Right lobe of liver (tissue), 6 donors: Measurements from ENCODE around the gene PLCL1. TPM values are rescaled to one million over a fixed set of nuclear protein-coding genes. Genes with fewer than 3 reads are reported as not detected.

Experiments
- ATAC-seq, 4 donors: fragments of 200-7000 bp; cut with Tn5 transposase; one replicate each; pipeline ENCODE4 v1.9.1; 2020; ENCODE audit warnings: mild to moderate bottlenecking in 4 of 4, moderate library complexity in 4 of 4
- DNase-seq, 3 donors: peaks; one replicate each; pipeline ENCODE4 v3.0.0-alpha.2; 2020
- H3K27ac ChIP-seq, 3 donors: fragments of 200-600 bp; one replicate each; pipeline ENCODE4 v1.8.0; 2022
- H3K27me3 ChIP-seq, 2 donors: fragments of 200-600 bp; one replicate each; pipeline ENCODE4 v1.8.0; 2022
- H3K36me3 ChIP-seq, 4 donors: fragments of 200-600 bp; sonication (generic) in 1 of 4; one replicate each; pipeline versions ENCODE4 v1.5.1 to v1.8.0; 2017 to 2022; ENCODE audit warnings: control low read depth in 1 of 4
- H3K4me1 ChIP-seq, 4 donors: fragments of 200-600 bp; sonication (generic) in 1 of 4; one replicate each; pipeline versions ENCODE4 v1.5.1 to v1.8.0; 2017 to 2022; ENCODE audit warnings: control low read depth in 1 of 4
- H3K4me3 ChIP-seq, 3 donors: fragments of 200-600 bp; one replicate each; pipeline ENCODE4 v1.8.0; 2022
- H3K9me3 ChIP-seq, 4 donors: fragments of 200-600 bp; sonication (generic) in 1 of 4; one replicate each; pipeline versions ENCODE4 v1.5.1 to v1.8.0; 2017 to 2022; ENCODE audit warnings: control low read depth in 1 of 4
- CTCF ChIP-seq, 4 donors: fragments of 200-600 bp in 3 of 4; fragments of 450-650 bp in 1 of 4; IDR thresholded peaks; one replicate each; pipeline versions ENCODE4 v1.5.1 to v1.8.0; 2016 to 2022; ENCODE audit warnings: antibody characterized with exemption in 4 of 4, mild to moderate bottlenecking in 2 of 4
- POLR2A ChIP-seq: fragments of 450-650 bp; IDR thresholded peaks from one replicate; pipeline ENCODE4 v1.6.1; 2017; ENCODE audit warnings: antibody characterized with exemption, mild to moderate bottlenecking
- WGBS: methylation state at CpG from one replicate; pipeline ENCODE4 v1.1.6; 2018; ENCODE audit warnings: low coverage, low lambda C conversion rate; ENCODE audit not compliant: insufficient coverage; ENCODE audit errors: missing lambda C conversion rate; 5-methylcytosine and 5-hydroxymethylcytosine counted together
- intact Hi-C, 2 donors: fragments of 100-400 bp; cut with DNase I; formaldehyde crosslinking; loops; one replicate each; pipeline versions ENCODE4 v1.11.2 to v1.14.1; 2022
- total RNA-seq, 6 experiments: library from RNA; depleted of rRNA in 2 of 6; stranded (reverse); fragments of >200 nt in 2 of 6; fragmentation: NEBNext Ultra II Directional in 3 of 6; extraction: Animal tissue kit (Norgen Biotek cat#: 25700) in 3 of 6; gene quantifications; one replicate each; pipeline versions ENCODE4 v1.1.0 to v1.2.4, GENCODE V29; 2016 to 2023
- donor health status: DM: no; HTN: yes; CAD: no.
- donor health status: DM: no; HTN: no; CAD: no.
- donor health status: DM: no; HTN: no; CAD: no.
- donor health status: DM: no; HTN: yes; CAD: no.
- donor health status: DM: no; HTN: yes; CAD: no.

The PLCL1 gene
- total RNA-seq, 6 experiments from 2014 or later: 0.12 to 0.37 (median 0.24) TPM

GRCh38 chr2:198004921-198005829 lies 200.8 kb downstream of the PLCL1 start:
- Histone ChIP-seq H3K4me1 (no peaks in the 10 kb centered on the region), H3K9me3 (no peaks in the 10 kb centered on the region), H3K27me3 (no peaks in the 10 kb centered on the region), H3K36me3 (no peaks in the 10 kb centered on the region), H3K27ac (no peak overlapping the region), H3K4me3 (no peak overlapping the region)
- ATAC-seq (no peak), DNase-seq (no peak)
- WGBS: 61% methylated on average over 12 of the region's 12 CpGs
- no peak for TF ChIP-seq POLR2A
- TF ChIP-seq CTCF (IDR thresholded peaks at IDR 0.05): no peak
- intact Hi-C loops: no loop called here

- intact Hi-C loops: no loop called here
- no peak overlapping the region for H3K27ac ChIP-seq
- H3K36me3 ChIP-seq: no peaks in the 10 kb centered on the region
- DNase-seq (no peak), ATAC-seq (no peak)
- 69% methylated on average over 1 of the region's 1 CpG for WGBS
- no peaks in the 10 kb centered on the region for H3K27me3 ChIP-seq
- no peak overlapping the region for H3K4me3 ChIP-seq
- no peaks in the 10 kb centered on the region for H3K9me3 ChIP-seq
- TF ChIP-seq CTCF (IDR thresholded peaks at IDR 0.05): no peak
- TF ChIP-seq POLR2A: no peak
- H3K4me1 ChIP-seq: no peaks in the 10 kb centered on the region
Observed at GRCh38 chr2:198006733-198007132, 202.3 kb downstream of the PLCL1 start.

- Histone ChIP-seq H3K4me1 (no peaks in the 10 kb centered on the region), H3K36me3 (no peaks in the 10 kb centered on the region), H3K27me3 (no peaks in the 10 kb centered on the region), H3K9me3 (no peaks in the 10 kb centered on the region), H3K4me3 (no peak overlapping the region), H3K27ac (no peak overlapping the region)
- no peak for TF ChIP-seq CTCF (IDR thresholded peaks at IDR 0.05)
- no peak for TF ChIP-seq POLR2A
- intact Hi-C loops: no loop called here
- DNase-seq: no peak
- no peak for ATAC-seq
- 76% methylated on average over 3 of the region's 3 CpGs for whole genome bisulfite sequencing
Observed at GRCh38 chr2:198008230-198008629, 203.8 kb downstream of the PLCL1 start.

- TF ChIP-seq CTCF (IDR thresholded peaks at IDR 0.05): no peak
- TF ChIP-seq POLR2A: no peak
- Histone ChIP-seq H3K36me3 (no peaks in the 10 kb centered on the region), H3K27ac (no peak overlapping the region), H3K9me3 (no peaks in the 10 kb centered on the region), H3K4me3 (no peak overlapping the region), H3K4me1 (no peaks in the 10 kb centered on the region), H3K27me3 (no peaks in the 10 kb centered on the region)
- DNase-seq (no peak), ATAC-seq (no peak)
- intact Hi-C loops: no loop called here
Observed at GRCh38 chr2:198012025-198012424, 207.6 kb downstream of the PLCL1 start.
